ENCODE measurements around the gene MUC20. TPM values are rescaled to one million over a fixed set of nuclear protein-coding genes. Genes with fewer than 3 reads are reported as not detected.

Gene MUC20
- total and polyA plus RNA-seq, 4 donors, result 1.1 to 9.7 (median 7.7) TPM

GRCh38 chr3:195701042-195701915, 19.5 kb upstream of the MUC20 start:
- no peaks in the 10 kb centered on the region for H3K4me1 ChIP-seq (ENCODE audit: control insufficient read depth in 4 of 4, insufficient read depth in 4 of 4, low read length in 3 of 4)
- H3K9me3 ChIP-seq (ENCODE audit: control insufficient read depth in 4 of 4, low read length in 3 of 4), result no peaks in the 10 kb centered on the region
- 77% methylated on average over 9 of the region's 9 CpGs for WGBS
- peaks cover 0 to 4% (median 1%) of the 10 kb centered on the region in 4 donors for H3K36me3 ChIP-seq (ENCODE audit: control insufficient read depth in 4 of 4, insufficient read depth in 3 of 4, low read depth in 1 of 4, low read length in 3 of 4)
- DNase-seq (ENCODE audit: low spot score), result no peak
- H3K4me3 ChIP-seq (ENCODE audit: low read depth in 1 of 3, low read length in 3 of 3), result no peak overlapping the region
- no peaks in the 10 kb centered on the region for H3K27me3 ChIP-seq (ENCODE audit: control insufficient read depth in 4 of 4, insufficient read depth in 4 of 4, low read length in 3 of 4)
- no peak overlapping the region for H3K9ac ChIP-seq (ENCODE audit: low read depth in 1 of 2, low read length in 2 of 2)
- no peak overlapping the region for H3K27ac ChIP-seq (ENCODE audit: low read depth in 1 of 2, low read length in 2 of 2)
- no peak for TF ChIP-seq EGR1 (IDR thresholded peaks at IDR 0.05; ENCODE audit: low read depth in 2 of 2)
- TF ChIP-seq SP1 (IDR thresholded peaks at IDR 0.05), result no peak
- TF ChIP-seq FOXA1 (IDR thresholded peaks at IDR 0.05), result no peak
- TF ChIP-seq, protein P1, sequence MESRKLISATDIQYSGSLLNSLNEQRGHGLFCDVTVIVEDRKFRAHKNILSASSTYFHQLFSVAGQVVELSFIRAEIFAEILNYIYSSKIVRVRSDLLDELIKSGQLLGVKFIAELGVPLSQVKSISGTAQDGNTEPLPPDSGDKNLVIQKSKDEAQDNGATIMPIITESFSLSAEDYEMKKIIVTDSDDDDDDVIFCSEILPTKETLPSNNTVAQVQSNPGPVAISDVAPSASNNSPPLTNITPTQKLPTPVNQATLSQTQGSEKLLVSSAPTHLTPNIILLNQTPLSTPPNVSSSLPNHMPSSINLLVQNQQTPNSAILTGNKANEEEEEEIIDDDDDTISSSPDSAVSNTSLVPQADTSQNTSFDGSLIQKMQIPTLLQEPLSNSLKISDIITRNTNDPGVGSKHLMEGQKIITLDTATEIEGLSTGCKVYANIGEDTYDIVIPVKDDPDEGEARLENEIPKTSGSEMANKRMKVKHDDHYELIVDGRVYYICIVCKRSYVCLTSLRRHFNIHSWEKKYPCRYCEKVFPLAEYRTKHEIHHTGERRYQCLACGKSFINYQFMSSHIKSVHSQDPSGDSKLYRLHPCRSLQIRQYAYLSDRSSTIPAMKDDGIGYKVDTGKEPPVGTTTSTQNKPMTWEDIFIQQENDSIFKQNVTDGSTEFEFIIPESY (IDR thresholded peaks at IDR 0.05), result no peak
- TF ChIP-seq HNF4G (IDR thresholded peaks at IDR 0.05), result no peak
- TF ChIP-seq FOXA2 (IDR thresholded peaks at IDR 0.05), result no peak
- TF ChIP-seq CTCF (IDR thresholded peaks at IDR 0.05; ENCODE audit: low read depth, low read length, missing input control), result no peak
- no peak for TF ChIP-seq NR2F2 (IDR thresholded peaks at IDR 0.05)
- no peak for TF ChIP-seq YY1 (IDR thresholded peaks at IDR 0.05)
- TF ChIP-seq, protein P2, sequence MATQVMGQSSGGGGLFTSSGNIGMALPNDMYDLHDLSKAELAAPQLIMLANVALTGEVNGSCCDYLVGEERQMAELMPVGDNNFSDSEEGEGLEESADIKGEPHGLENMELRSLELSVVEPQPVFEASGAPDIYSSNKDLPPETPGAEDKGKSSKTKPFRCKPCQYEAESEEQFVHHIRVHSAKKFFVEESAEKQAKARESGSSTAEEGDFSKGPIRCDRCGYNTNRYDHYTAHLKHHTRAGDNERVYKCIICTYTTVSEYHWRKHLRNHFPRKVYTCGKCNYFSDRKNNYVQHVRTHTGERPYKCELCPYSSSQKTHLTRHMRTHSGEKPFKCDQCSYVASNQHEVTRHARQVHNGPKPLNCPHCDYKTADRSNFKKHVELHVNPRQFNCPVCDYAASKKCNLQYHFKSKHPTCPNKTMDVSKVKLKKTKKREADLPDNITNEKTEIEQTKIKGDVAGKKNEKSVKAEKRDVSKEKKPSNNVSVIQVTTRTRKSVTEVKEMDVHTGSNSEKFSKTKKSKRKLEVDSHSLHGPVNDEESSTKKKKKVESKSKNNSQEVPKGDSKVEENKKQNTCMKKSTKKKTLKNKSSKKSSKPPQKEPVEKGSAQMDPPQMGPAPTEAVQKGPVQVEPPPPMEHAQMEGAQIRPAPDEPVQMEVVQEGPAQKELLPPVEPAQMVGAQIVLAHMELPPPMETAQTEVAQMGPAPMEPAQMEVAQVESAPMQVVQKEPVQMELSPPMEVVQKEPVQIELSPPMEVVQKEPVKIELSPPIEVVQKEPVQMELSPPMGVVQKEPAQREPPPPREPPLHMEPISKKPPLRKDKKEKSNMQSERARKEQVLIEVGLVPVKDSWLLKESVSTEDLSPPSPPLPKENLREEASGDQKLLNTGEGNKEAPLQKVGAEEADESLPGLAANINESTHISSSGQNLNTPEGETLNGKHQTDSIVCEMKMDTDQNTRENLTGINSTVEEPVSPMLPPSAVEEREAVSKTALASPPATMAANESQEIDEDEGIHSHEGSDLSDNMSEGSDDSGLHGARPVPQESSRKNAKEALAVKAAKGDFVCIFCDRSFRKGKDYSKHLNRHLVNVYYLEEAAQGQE (IDR thresholded peaks at IDR 0.05), result no peak
- no peak for TF ChIP-seq RAD21 (IDR thresholded peaks at IDR 0.05)
- TF ChIP-seq HNF4A (conservative IDR thresholded peaks at IDR 0.05), result no peak
- no peak for TF ChIP-seq JUND (IDR thresholded peaks at IDR 0.05)
- no peak for TF ChIP-seq TAF1 (conservative IDR thresholded peaks at IDR 0.05)
- TF ChIP-seq RXRA (IDR thresholded peaks at IDR 0.05), result no peak

DNA sequence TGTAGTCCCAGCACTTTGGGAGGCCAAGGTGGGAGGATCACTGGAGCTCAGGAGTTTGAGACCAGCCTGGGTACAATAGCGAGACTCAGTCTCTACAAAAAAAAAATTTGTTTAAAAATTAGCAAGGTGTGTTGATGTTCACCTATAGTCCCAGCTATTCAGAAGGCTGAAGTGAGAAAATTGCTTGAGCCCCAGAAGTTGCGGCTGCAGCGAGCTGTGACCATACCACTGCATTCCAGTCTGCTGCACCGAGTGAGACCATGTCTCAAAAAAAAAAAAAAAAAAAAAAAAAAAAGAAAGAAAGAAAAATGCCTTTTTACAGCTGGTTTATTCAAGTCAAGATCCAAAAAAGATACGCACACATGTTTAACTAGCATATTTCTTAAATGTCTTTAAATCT, 17.0 kb upstream of the MUC20 start:
- H3K36me3 ChIP-seq (ENCODE audit: control insufficient read depth in 4 of 4, insufficient read depth in 3 of 4, low read depth in 1 of 4, low read length in 3 of 4), result peaks cover 0 to 5% (median 2%) of the 10 kb centered on the region in 4 donors
- DNase-seq (ENCODE audit: low spot score), result no peak
- 95% methylated on average over 5 of the region's 5 CpGs for WGBS
- TF ChIP-seq CTCF (IDR thresholded peaks at IDR 0.05; ENCODE audit: low read depth, low read length, missing input control), result no peak
- H3K27me3 ChIP-seq (ENCODE audit: control insufficient read depth in 4 of 4, insufficient read depth in 4 of 4, low read length in 3 of 4), result no peaks in the 10 kb centered on the region
- no peaks in the 10 kb centered on the region for H3K4me1 ChIP-seq (ENCODE audit: control insufficient read depth in 4 of 4, insufficient read depth in 4 of 4, low read length in 3 of 4)
- H3K9me3 ChIP-seq (ENCODE audit: control insufficient read depth in 4 of 4, low read length in 3 of 4), result no peaks in the 10 kb centered on the region
- H3K4me3 ChIP-seq (ENCODE audit: low read depth in 1 of 3, low read length in 3 of 3), result no peak overlapping the region
- no peak overlapping the region for H3K27ac ChIP-seq (ENCODE audit: low read depth in 1 of 2, low read length in 2 of 2)
- H3K9ac ChIP-seq (ENCODE audit: low read depth in 1 of 2, low read length in 2 of 2), result no peak overlapping the region
